ENCODE measurements around the gene TIMM44. TPM values are rescaled to one million over a fixed set of nuclear protein-coding genes. Genes with fewer than 3 reads are reported as not detected.

The TIMM44 gene, protein sequence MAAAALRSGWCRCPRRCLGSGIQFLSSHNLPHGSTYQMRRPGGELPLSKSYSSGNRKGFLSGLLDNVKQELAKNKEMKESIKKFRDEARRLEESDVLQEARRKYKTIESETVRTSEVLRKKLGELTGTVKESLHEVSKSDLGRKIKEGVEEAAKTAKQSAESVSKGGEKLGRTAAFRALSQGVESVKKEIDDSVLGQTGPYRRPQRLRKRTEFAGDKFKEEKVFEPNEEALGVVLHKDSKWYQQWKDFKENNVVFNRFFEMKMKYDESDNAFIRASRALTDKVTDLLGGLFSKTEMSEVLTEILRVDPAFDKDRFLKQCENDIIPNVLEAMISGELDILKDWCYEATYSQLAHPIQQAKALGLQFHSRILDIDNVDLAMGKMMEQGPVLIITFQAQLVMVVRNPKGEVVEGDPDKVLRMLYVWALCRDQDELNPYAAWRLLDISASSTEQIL
- 100 to 1,000 TPM in 1 of 7 donors, 10 to 100 TPM in 6; 43.4 to 110 (median 51.8) TPM for total RNA-seq
- 10 to 100 TPM; 29.8 to 48.4 TPM for polyA plus RNA-seq
- long read RNA-seq, donor 1, transcript TIMM44-201 (13 exons, 2,075 nt): major isoform, 80 of 145 reads
- long read RNA-seq, donor 1, partial matches to known transcripts: 36 of 145 reads
- long read RNA-seq, donor 1, other reads (novel, unspliced or antisense): 21 of 145 reads
- long read RNA-seq, donor 2, transcript TIMM44-210 (1 exons, 2,227 nt): minor isoform, 8 of 39 reads
- long read RNA-seq, donor 2, transcript TIMM44-201 (13 exons, 2,075 nt): major isoform, 9 of 39 reads
- long read RNA-seq, donor 2, partial matches to known transcripts: 18 of 39 reads
- long read RNA-seq, donor 2, other reads (novel, unspliced or antisense): 0 of 39 reads
- long read RNA-seq, donor 3, transcript TIMM44-201 (13 exons, 2,075 nt): major isoform, 38 of 62 reads
- long read RNA-seq, donor 3, partial matches to known transcripts: 10 of 62 reads
- long read RNA-seq, donor 3, other reads (novel, unspliced or antisense): 11 of 62 reads

DNA sequence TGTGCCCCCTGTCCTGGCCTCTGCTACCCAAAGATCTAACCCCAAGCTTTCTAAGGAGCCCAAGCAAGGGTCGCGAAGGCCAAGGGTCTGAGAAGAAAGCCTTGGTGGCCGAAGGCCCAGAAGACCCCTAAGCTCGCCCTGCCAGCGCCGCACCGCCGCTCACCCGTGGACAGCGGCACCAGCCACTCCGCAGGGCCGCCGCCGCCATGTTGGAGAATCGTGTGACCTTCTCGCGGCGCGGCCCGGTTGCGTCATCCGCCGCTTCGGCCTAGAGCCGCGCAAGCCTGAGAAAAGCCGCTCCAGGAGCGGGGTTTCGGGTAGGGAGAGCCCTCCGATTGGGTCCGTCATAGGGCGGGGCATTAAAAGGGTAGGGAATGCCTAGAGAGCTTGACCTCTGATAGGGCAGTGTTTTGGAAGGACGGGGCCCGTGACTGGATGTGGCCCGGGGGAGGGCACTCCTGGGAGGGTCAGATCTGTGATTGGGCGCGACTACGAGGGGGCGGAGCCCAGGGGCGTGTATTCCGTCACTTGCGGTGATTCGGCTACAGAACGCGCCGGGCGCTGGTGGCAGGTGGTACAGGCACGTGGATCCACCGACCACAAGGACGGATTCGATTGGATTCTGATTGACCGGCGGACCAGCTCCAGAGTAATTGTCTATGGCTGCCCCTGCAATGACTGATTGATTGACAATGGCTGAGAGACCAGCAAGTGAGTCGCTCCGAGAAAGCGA lies at the start of gene TIMM44:
TIMM44 (minus strand) TSS at position 223 of the 733 bp plus-strand sequence; CDS start at position 208, 15 bp downstream.
- Histone ChIP-seq H3K4me3 (peak within 1 kb of the TSS; percentile 61), H3K36me3 (no peaks in the 10 kb centered on the region), H3K9me3 (no peaks in the 10 kb centered on the region), H3K27me3 (no peaks in the 10 kb centered on the region), H3K27ac (peak within 1 kb of the TSS; percentile 97 to 98), H3K4me1 (ENCODE audit: insufficient read depth) (peaks cover 10% of the 10 kb centered on the region)
- TF ChIP-seq CTCF (IDR thresholded peaks at IDR 0.05) (peak in 1 of 3 donors; percentile 21), EP300 (IDR thresholded peaks at IDR 0.05) (peak; percentile 75), POLR2A (IDR thresholded peaks at IDR 0.05) (peak; percentile 63)
- DNase-seq: peak; percentile 98 to 99 (median 98)
- intact Hi-C loops (cut with DNase I): loop anchor here in 3 of 4 donors (1.0 to 10.0 kb wide), 3 partner anchors 61 to 311 kb away; partner anchors contain the start of gene ELAVL1 (in 1 of the 3)
- 0% methylated on average over 53 to 56 of the region's 56 CpGs for WGBS, 3 donors

DNA sequence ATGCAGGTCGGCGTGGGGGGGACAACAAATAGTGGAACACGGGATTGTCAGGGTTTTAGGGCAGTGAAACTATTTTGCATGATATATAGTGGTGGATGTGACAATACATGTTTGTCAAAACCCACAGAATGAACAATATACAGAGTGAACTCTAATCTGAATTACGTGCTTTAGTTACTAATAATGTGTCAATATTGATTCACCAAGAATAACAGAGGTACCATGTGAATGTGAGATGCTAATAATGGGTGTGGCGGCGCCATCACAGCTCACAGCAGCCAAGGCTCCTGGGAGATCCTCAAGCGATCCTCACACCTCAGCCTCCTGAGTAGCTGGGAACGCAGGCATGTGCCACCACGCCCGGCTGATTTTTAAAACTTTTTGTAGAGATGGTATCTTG lies 49.1 kb upstream of the TIMM44 start:
- Histone ChIP-seq H3K4me3 (no peak overlapping the region), H3K9me3 (no peaks in the 10 kb centered on the region), H3K36me3 (no peaks in the 10 kb centered on the region), H3K4me1 (ENCODE audit: insufficient read depth) (peaks cover 1% of the 10 kb centered on the region), H3K27me3 (no peaks in the 10 kb centered on the region), H3K27ac (no peak overlapping the region)
- DNase-seq: no peak
- TF ChIP-seq CTCF (IDR thresholded peaks at IDR 0.05) (no peak), EP300 (IDR thresholded peaks at IDR 0.05) (no peak), POLR2A (IDR thresholded peaks at IDR 0.05) (no peak)
- 74 to 87% (median 78%) methylated on average over 10 of the region's 10 CpGs for WGBS, 3 donors
- intact Hi-C loops (cut with DNase I): no loop called here

DNA sequence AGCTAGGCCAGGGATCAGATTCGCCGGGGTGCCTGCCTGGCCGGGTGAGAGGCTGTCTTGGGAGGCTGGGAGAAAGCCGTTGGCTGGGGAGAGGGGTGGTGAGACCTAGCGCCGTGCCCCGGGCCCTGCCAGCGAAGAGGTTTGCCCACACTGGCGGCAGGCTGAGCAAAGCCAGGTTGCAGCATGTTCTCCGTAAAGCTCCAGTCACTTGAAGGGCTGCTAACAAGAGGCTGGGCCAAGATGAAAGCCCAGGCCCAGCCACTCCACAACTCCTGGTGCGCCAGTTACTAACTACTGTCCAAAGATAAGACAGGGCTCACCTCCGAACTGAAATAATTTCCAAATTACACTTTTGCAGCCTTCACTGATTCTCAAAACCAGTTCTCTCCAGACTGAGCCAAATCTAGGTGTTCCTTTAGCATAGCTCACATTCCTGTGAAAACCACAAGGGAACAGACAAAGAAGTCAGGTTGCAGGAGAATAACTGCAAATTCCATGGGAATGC lies 45.7 kb upstream of the TIMM44 start:
- intact Hi-C loops (cut with DNase I): no loop called here
- no peak for DNase-seq
- H3K4me1 ChIP-seq (ENCODE audit: insufficient read depth): no peaks in the 10 kb centered on the region
- no peak overlapping the region for H3K4me3 ChIP-seq
- H3K9me3 ChIP-seq: no peaks in the 10 kb centered on the region
- 81 to 86% (median 82%) methylated on average over 12 of the region's 12 CpGs for WGBS, 3 donors
- no peaks in the 10 kb centered on the region for H3K27me3 ChIP-seq
- TF ChIP-seq POLR2A (IDR thresholded peaks at IDR 0.05) (no peak), CTCF (IDR thresholded peaks at IDR 0.05) (no peak), EP300 (IDR thresholded peaks at IDR 0.05) (no peak)
- H3K27ac ChIP-seq: no peak overlapping the region
- H3K36me3 ChIP-seq: no peaks in the 10 kb centered on the region

Measured in ovary (tissue), 10 donors.